Progenitor cell of endocrine pancreas (in vitro differentiated cells): ENCODE measurements around the gene RALGPS2. TPM values are rescaled to one million over a fixed set of nuclear protein-coding genes. Genes with fewer than 3 reads are reported as not detected.

Experiments used
- DNase-seq: peaks from one replicate; pipeline ENCODE4 v3.0.0; 2021; ENCODE audit warnings: low spot score; ENCODE audit not compliant: unreplicated experiment
- H3K27ac Mint-ChIP-seq: 2 replicates; pipeline ENCODE4 v1.8.0; 2021; ENCODE audit warnings: mild to moderate bottlenecking, moderate library complexity, mixed read lengths
- H3K27me3 Mint-ChIP-seq: 2 replicates; pipeline ENCODE4 v1.8.0; 2021; ENCODE audit warnings: mixed read lengths
- H3K36me3 Mint-ChIP-seq: 2 replicates; pipeline ENCODE4 v1.8.0; 2022; ENCODE audit warnings: mixed read lengths; ENCODE audit not compliant: insufficient read depth
- H3K4me1 Mint-ChIP-seq: 2 replicates; pipeline ENCODE4 v1.8.0; 2021; ENCODE audit warnings: low read depth, mixed read lengths
- H3K4me3 Mint-ChIP-seq: 2 replicates; pipeline ENCODE4 v1.8.0; 2021; ENCODE audit warnings: low read depth, mild to moderate bottlenecking, moderate library complexity, mixed read lengths
- H3K9me3 Mint-ChIP-seq: 2 replicates; pipeline ENCODE4 v1.8.0; 2021; ENCODE audit warnings: low read depth, mixed read lengths
- microRNA-seq: library from miRNA; unstranded; fragments of <30 nt; microRNA quantifications from one replicate; pipeline ENCODE4 v1.1.0, GENCODE V29; 2020; ENCODE audit warnings: borderline number of aligned reads; ENCODE audit not compliant: unreplicated experiment
- total RNA-seq: library from RNA; stranded (reverse); gene quantifications from 2 replicates; pipeline ENCODE4 v1.2.1, GENCODE V29; 2021
- TF ChIP-seq, protein P1 (sequence below): fragments of 200-600 bp; sonication (generic); IDR thresholded peaks from one replicate; pipeline ENCODE4 v1.5.0; 2021; ENCODE audit warnings: antibody characterized with exemption, mild to moderate bottlenecking; ENCODE audit not compliant: unreplicated experiment

The RALGPS2 gene
- total RNA-seq, 1 donor from 2014 or later, result 58.9 TPM

DNA sequence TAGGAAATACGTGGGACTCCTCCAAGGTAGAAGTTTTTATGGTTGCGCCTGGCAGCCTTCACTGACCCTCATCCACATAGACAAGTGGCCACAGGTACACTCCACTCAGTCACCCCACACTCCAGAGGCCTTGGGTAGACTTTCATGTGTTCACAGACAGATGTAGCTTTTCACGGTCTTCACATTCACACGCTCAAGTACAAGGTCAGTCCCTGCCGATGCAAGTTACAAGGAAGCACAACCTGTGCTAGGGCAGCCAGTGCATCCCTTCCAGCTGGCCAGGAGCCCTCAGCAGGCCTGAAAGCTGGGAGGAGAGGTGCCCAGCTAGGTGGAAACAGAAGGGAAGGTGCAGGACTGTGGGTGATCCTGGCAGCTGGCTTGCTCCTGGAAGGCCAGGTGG lies 245.1 kb downstream of the RALGPS2 start:
- Mint-ChIP-seq H3K4me1 (peaks cover 8% of the 10 kb centered on the region), H3K9me3 (peaks cover 7% of the 10 kb centered on the region), H3K4me3 (no peak overlapping the region), H3K27me3 (no peaks in the 10 kb centered on the region), H3K36me3 (no peaks in the 10 kb centered on the region), H3K27ac (no peak overlapping the region)
- DNase-seq, result no peak
- TF ChIP-seq, protein P1, sequence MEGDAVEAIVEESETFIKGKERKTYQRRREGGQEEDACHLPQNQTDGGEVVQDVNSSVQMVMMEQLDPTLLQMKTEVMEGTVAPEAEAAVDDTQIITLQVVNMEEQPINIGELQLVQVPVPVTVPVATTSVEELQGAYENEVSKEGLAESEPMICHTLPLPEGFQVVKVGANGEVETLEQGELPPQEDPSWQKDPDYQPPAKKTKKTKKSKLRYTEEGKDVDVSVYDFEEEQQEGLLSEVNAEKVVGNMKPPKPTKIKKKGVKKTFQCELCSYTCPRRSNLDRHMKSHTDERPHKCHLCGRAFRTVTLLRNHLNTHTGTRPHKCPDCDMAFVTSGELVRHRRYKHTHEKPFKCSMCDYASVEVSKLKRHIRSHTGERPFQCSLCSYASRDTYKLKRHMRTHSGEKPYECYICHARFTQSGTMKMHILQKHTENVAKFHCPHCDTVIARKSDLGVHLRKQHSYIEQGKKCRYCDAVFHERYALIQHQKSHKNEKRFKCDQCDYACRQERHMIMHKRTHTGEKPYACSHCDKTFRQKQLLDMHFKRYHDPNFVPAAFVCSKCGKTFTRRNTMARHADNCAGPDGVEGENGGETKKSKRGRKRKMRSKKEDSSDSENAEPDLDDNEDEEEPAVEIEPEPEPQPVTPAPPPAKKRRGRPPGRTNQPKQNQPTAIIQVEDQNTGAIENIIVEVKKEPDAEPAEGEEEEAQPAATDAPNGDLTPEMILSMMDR, result no peak

Small RNAs within 50 kb of the gene (microRNA-seq; reads per million reads assigned to microRNA genes)
- gene MIR4424, result not detected

Other genes starting within 250 kb of the RALGPS2 start
- gene CLEC20A, start 228.3 kb upstream of the RALGPS2 start, total RNA-seq, result not detected in 2 replicates
- not detected in 2 replicates for gene TEX35, start 212.1 kb upstream of the RALGPS2 start, total RNA-seq
- 0.22 TPM in 1 of 2 replicates, not detected in the other for gene ANGPTL1, start 145.8 kb downstream of the RALGPS2 start, total RNA-seq